Hepatocyte (in vitro differentiated cells): ENCODE results near the gene RAD9A. TPM values are rescaled to one million over a fixed set of nuclear protein-coding genes. Genes with fewer than 3 reads are reported as not detected.
A peak's percentile ranks its signal among the peaks of the same experiment; 100 is the strongest.

Experiments
- DNase-seq: peaks from one replicate; pipeline ENCODE4 v3.0.0-alpha.2; 2016; ENCODE audit warnings: low spot score
- H2AFZ ChIP-seq: fragments of 200-600 bp; sonication (generic); 2 replicates; pipeline ENCODE4 v1.6.0; 2016; ENCODE audit warnings: antibody characterized with exemption, mild to moderate bottlenecking
- H3K27ac ChIP-seq: fragments of 200-600 bp; sonication (generic); 2 replicates; pipeline ENCODE4 v1.5.1; 2016; ENCODE audit warnings: mild to moderate bottlenecking
- H3K27me3 ChIP-seq: fragments of 200-600 bp; sonication (generic); 2 replicates; pipeline ENCODE4 v1.6.1; 2016
- H3K36me3 ChIP-seq: fragments of 200-600 bp; sonication (generic); replicated peaks from 2 replicates; pipeline ENCODE4 v1.5.1; 2016; ENCODE audit warnings: low read depth; ENCODE audit not compliant: insufficient read depth
- H3K4me1 ChIP-seq: fragments of 200-600 bp; sonication (generic); 2 replicates; pipeline ENCODE4 v1.5.1; 2016; ENCODE audit warnings: mild to moderate bottlenecking, moderate library complexity; ENCODE audit not compliant: insufficient read depth
- H3K4me2 ChIP-seq: fragments of 200-600 bp; sonication (generic); 2 replicates; pipeline ENCODE4 v1.6.0; 2016
- H3K4me3 ChIP-seq: fragments of 200-600 bp; sonication (generic); 2 replicates; pipeline ENCODE4 v1.5.1; 2016; ENCODE audit warnings: mild to moderate bottlenecking
- H3K79me2 ChIP-seq: fragments of 200-600 bp; sonication (generic); 2 replicates; pipeline ENCODE4 v1.6.0; 2017; ENCODE audit warnings: mild to moderate bottlenecking
- H3K9me2 ChIP-seq: fragments of 200-600 bp; sonication (generic); replicated peaks from 2 replicates; pipeline ENCODE4 v1.6.0; 2017; ENCODE audit warnings: mild to moderate bottlenecking; ENCODE audit not compliant: insufficient read depth
- H3K9me3 ChIP-seq: fragments of 200-600 bp; sonication (generic); 2 replicates; pipeline ENCODE4 v1.5.1; 2016; ENCODE audit warnings: low read depth, mild to moderate bottlenecking
- H4K20me1 ChIP-seq: fragments of 200-600 bp; sonication (generic); 2 replicates; pipeline ENCODE4 v1.6.0; 2016; ENCODE audit warnings: mild to moderate bottlenecking; ENCODE audit not compliant: insufficient read depth, poor library complexity, severe bottlenecking
- CTCF ChIP-seq: fragments of 200-600 bp; sonication (generic); IDR thresholded peaks from 2 replicates; pipeline ENCODE4 v1.5.1; 2016; ENCODE audit warnings: antibody characterized with exemption, mild to moderate bottlenecking; ENCODE audit not compliant: poor library complexity
- EZH2 ChIP-seq: fragments of 200-600 bp; sonication (generic); IDR thresholded peaks from 2 replicates; pipeline ENCODE4 v1.6.1; 2016; ENCODE audit warnings: antibody characterized with exemption, mild to moderate bottlenecking, borderline replicate concordance
- EZH2phosphoT487 ChIP-seq: fragments of 200-600 bp; sonication (generic); IDR thresholded peaks from one replicate; pipeline ENCODE4 v1.6.1; 2018; ENCODE audit warnings: antibody characterized with exemption, mild to moderate bottlenecking, low read depth, moderate library complexity; ENCODE audit not compliant: unreplicated experiment, severe bottlenecking
- WGBS: methylation state at CpG from one replicate; pipeline ENCODE4 v1.1.6; 2016; ENCODE audit warnings: low lambda C conversion rate; ENCODE audit errors: missing lambda C conversion rate; 5-methylcytosine and 5-hydroxymethylcytosine counted together
- polyA plus RNA-seq: library from polyadenylated mRNA; unstranded; fragments of >200 nt; fragmentation: Nextera tagmentation; extraction: Ambion mirVana; gene quantifications from 2 replicates; pipeline ENCODE4 v1.2.1, GENCODE V29; 2016
- total RNA-seq: library from RNA; depleted of rRNA; stranded (reverse); fragments of >200 nt; gene quantifications from 2 replicates; pipeline ENCODE4 v1.2.3, GENCODE V29; 2014

RAD9A gene
- total and polyA plus RNA-seq, 2 experiments from 2014 or later = 20.2 to 24.0 TPM

- no peak overlapping the region for H2AFZ ChIP-seq
- H3K27me3 ChIP-seq = no peaks in the 10 kb centered on the region
- peak overlapping the region; percentile 99 for H3K27ac ChIP-seq
- WGBS = 42% methylated on average over 5 of the region's 8 CpGs
- TF ChIP-seq CTCF (peak; percentile 30), EZH2 (no peak)
- H3K4me2 ChIP-seq = peak overlapping the region; percentile 91
- no peaks in the 10 kb centered on the region for H3K9me3 ChIP-seq
- no peak overlapping the region for H3K4me3 ChIP-seq
- DNase-seq = peak; percentile 77
- H3K4me1 ChIP-seq = peaks cover 76% of the 10 kb centered on the region
- no peaks in the 10 kb centered on the region for H3K36me3 ChIP-seq
- no peaks in the 10 kb centered on the region for H3K9me2 ChIP-seq
- peaks cover 30% of the 10 kb centered on the region for H3K79me2 ChIP-seq
- H4K20me1 ChIP-seq = no peaks in the 10 kb centered on the region
Observed at GRCh38 chr11:67371189-67371910, 20.4 kb upstream of the RAD9A start.

- peak overlapping the region; percentile 91 for H3K4me2 ChIP-seq
- H3K27me3 ChIP-seq = no peaks in the 10 kb centered on the region
- H3K79me2 ChIP-seq = peaks cover 30% of the 10 kb centered on the region
- peaks cover 73% of the 10 kb centered on the region for H3K4me1 ChIP-seq
- peak overlapping the region; percentile 99 for H3K27ac ChIP-seq
- no peak for TF ChIP-seq EZH2
- no peak for TF ChIP-seq EZH2phosphoT487
- H3K9me3 ChIP-seq = no peaks in the 10 kb centered on the region
- H3K9me2 ChIP-seq = no peaks in the 10 kb centered on the region
- H3K4me3 ChIP-seq = peak overlapping the region; percentile 97
- no peaks in the 10 kb centered on the region for H4K20me1 ChIP-seq
- 14% methylated on average over 14 of the region's 16 CpGs for WGBS
- no peaks in the 10 kb centered on the region for H3K36me3 ChIP-seq
- H2AFZ ChIP-seq = no peak overlapping the region
- DNase-seq = no peak
Observed at GRCh38 chr11:67371911-67372320, 19.9 kb upstream of the RAD9A start.

- Histone ChIP-seq H3K4me3 (peak overlapping the region; percentile 97), H3K4me1 (peaks cover 67% of the 10 kb centered on the region), H4K20me1 (no peaks in the 10 kb centered on the region), H3K4me2 (peak overlapping the region; percentile 91), H3K9me3 (no peaks in the 10 kb centered on the region), H2AFZ (no peak overlapping the region), H3K27ac (peak overlapping the region; percentile 99), H3K9me2 (no peaks in the 10 kb centered on the region), H3K79me2 (peaks cover 30% of the 10 kb centered on the region), H3K36me3 (no peaks in the 10 kb centered on the region), H3K27me3 (no peaks in the 10 kb centered on the region)
- TF ChIP-seq EZH2phosphoT487 (no peak), EZH2 (no peak), CTCF (no peak)
- WGBS = 2% methylated on average over 15 of the region's 78 CpGs
- peak; percentile 63 for DNase-seq
Observed at GRCh38 chr11:67372321-67372992, 19.3 kb upstream of the RAD9A start.

- peak within 1 kb of the TSS; percentile 53 for H2AFZ ChIP-seq
- no peaks in the 10 kb centered on the region for H3K36me3 ChIP-seq
- no peaks in the 10 kb centered on the region for H3K9me3 ChIP-seq
- no peak for TF ChIP-seq CTCF
- TF ChIP-seq EZH2 = no peak
- TF ChIP-seq EZH2phosphoT487 = no peak
- H3K79me2 ChIP-seq = peaks cover 30% of the 10 kb centered on the region
- H3K4me2 ChIP-seq = peak within 1 kb of the TSS; percentile 91
- no peaks in the 10 kb centered on the region for H3K27me3 ChIP-seq
- peak within 1 kb of the TSS; percentile 99 for H3K27ac ChIP-seq
- peak within 1 kb of the TSS; percentile 97 for H3K4me3 ChIP-seq
- peak; percentile 89 for DNase-seq
- H3K4me1 ChIP-seq = peaks cover 60% of the 10 kb centered on the region
- H3K9me2 ChIP-seq = no peaks in the 10 kb centered on the region
- WGBS = 0% methylated on average over 20 of the region's 76 CpGs
- H4K20me1 ChIP-seq = no peaks in the 10 kb centered on the region
Observed at GRCh38 chr11:67372993-67373647, 18.7 kb upstream of the RAD9A start, which contains the start of gene CLCF1. TSS of gene CLCF1 (minus strand) at chr11:67373598. CDS start at chr11:67373539, 59 bp downstream.
